Mesothelial cell of epicardium (in vitro differentiated cells): ENCODE data around the gene DEFB108B. TPM values are rescaled to one million over a fixed set of nuclear protein-coding genes. Genes with fewer than 3 reads are reported as not detected.
"Not testable (repeated sequence)": the region's sequence is repeated elsewhere in the genome, so short reads cannot be mapped to it uniquely, and the experiment has no call there.

ENCODE experiments used
- DNase-seq, 2 experiments: peaks; one replicate each; pipeline ENCODE4 v3.0.0; 2021; ENCODE audit warnings: low spot score in 2 of 2; ENCODE audit not compliant: unreplicated experiment in 2 of 2
- H3K27ac Mint-ChIP-seq: 2 replicates; pipeline ENCODE4 v1.8.0; 2021; ENCODE audit warnings: mixed read lengths
- H3K27me3 Mint-ChIP-seq: 2 replicates; pipeline ENCODE4 v1.8.0; 2021; ENCODE audit warnings: low read depth, mixed read lengths
- H3K36me3 Mint-ChIP-seq: 2 replicates; pipeline ENCODE4 v1.8.0; 2021; ENCODE audit warnings: mixed read lengths
- H3K4me1 Mint-ChIP-seq: 2 replicates; pipeline ENCODE4 v1.8.0; 2021; ENCODE audit warnings: mixed read lengths
- H3K4me3 Mint-ChIP-seq: 2 replicates; pipeline ENCODE4 v1.8.0; 2021; ENCODE audit warnings: mild to moderate bottlenecking, moderate library complexity, mixed read lengths
- H3K9me3 Mint-ChIP-seq: 2 replicates; pipeline ENCODE4 v1.8.0; 2021; ENCODE audit warnings: mixed read lengths
- total RNA-seq: library from RNA; stranded (reverse); gene quantifications from 3 replicates; pipeline ENCODE4 v1.2.1, GENCODE V29; 2021
- TF ChIP-seq, protein P1 (sequence below): fragments of 200-600 bp; sonication (generic); IDR thresholded peaks from one replicate; pipeline ENCODE4 v1.5.0; 2021; ENCODE audit warnings: antibody characterized with exemption; ENCODE audit not compliant: unreplicated experiment

DEFB108B gene
- total RNA-seq, 1 donor from 2014 or later = not detected

DNA sequence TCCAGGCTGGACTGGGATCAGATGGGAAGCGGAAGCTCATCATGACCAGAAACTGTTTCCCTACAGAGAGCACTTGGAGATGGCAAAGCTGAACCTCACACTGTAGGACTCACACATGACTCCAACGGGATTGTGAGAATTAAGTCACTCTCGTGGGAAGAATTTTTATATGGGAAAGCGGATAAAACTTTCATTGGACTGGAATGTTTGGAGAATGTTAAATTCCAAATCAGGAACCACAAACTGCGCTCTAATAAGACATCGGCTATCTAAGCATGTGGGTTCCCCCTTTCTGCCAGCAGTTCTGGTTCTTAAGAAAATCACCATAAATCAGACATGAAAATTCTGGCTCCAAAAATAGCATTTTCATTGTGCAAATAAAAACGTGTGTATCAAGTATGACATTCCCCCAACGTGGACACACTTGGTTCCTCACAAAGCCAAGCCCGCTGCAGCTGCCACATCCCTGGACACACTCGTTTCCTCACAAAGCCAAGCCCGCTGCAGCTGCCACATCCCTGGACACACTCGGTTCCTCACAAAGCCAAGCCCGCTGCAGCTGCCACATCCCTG is 33.4 kb upstream of the DEFB108B start:
- H3K4me1 Mint-ChIP-seq, H3K9me3 Mint-ChIP-seq, H3K27me3 Mint-ChIP-seq, H3K4me3 Mint-ChIP-seq, DNase-seq, H3K27ac Mint-ChIP-seq, H3K36me3 Mint-ChIP-seq: not testable (repeated sequence)

DNA sequence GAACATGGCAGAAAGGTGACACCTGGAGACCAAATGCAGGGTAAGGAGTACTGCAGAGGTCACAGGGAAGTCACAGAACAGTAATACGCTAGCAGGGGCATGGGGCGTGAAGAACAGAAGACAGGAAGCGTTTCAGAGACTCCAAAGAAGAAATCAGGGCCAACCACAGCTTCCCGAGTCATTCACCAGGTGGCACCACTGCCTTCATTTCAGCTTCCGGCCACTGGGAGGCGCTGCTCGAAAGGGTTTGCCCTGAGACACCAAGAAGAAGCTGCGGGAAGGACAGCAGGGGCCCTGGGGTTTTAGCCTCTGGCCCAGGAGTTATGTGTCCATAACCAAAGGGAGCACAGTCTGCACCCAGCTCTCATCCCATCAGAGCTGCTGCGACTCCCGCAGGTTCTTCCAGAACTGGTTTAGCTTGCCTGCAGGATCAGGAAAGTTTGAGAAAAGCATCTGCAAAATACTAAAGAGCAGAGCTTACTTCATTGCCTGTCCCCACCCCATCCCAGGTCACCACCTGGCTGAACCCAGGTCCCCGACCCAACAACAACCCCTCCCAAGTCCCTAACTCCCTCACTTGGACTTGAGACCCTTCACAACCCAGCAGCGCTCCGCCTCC is 32.6 kb upstream of the DEFB108B start:
- H3K9me3 Mint-ChIP-seq, H3K36me3 Mint-ChIP-seq, H3K4me1 Mint-ChIP-seq, H3K4me3 Mint-ChIP-seq, H3K27me3 Mint-ChIP-seq, H3K27ac Mint-ChIP-seq: not testable (repeated sequence)
- TF ChIP-seq, protein P1, sequence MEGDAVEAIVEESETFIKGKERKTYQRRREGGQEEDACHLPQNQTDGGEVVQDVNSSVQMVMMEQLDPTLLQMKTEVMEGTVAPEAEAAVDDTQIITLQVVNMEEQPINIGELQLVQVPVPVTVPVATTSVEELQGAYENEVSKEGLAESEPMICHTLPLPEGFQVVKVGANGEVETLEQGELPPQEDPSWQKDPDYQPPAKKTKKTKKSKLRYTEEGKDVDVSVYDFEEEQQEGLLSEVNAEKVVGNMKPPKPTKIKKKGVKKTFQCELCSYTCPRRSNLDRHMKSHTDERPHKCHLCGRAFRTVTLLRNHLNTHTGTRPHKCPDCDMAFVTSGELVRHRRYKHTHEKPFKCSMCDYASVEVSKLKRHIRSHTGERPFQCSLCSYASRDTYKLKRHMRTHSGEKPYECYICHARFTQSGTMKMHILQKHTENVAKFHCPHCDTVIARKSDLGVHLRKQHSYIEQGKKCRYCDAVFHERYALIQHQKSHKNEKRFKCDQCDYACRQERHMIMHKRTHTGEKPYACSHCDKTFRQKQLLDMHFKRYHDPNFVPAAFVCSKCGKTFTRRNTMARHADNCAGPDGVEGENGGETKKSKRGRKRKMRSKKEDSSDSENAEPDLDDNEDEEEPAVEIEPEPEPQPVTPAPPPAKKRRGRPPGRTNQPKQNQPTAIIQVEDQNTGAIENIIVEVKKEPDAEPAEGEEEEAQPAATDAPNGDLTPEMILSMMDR = peak; percentile 32
- peak in 1 of 2 experiments; percentile 75 for DNase-seq

DNA sequence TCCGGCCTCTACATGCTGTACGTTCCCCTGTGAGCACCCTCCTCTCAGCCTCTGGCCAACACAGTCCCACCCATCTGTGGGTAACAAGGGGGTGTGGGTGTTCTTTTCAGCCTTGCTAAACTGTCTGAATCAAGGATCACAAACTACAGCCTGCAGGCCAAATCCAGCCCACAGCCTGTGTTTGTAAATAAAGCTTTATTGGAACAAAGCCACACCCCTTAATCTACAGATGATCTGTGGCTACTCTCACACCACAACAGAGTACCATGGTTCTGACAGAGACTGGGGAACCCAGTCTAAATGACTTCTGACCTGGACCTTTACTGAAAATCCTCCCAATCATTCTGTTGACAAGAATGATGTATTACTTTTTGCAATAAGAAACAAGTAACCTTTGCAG is 32.0 kb upstream of the DEFB108B start:
- H3K4me3 Mint-ChIP-seq = not testable (repeated sequence)

DNA sequence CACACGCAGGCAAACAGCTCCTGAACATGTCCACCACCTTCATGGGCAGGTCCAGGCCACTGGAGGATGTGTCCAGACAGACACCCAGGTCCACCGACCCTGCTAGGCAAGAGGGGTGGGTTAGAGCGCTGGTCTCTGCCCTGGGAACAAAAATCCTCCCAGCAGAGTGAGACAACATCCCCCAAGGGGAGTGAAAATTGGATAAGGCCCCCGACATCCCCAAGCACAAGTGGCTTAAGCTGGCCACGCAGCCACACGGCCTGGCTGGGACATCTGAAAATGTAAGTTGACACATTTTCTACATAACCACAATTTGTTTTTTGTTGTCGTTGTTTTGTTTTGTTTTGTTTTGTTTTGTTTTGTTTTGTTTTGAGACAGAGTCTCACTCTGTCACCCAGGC is 30.1 kb upstream of the DEFB108B start:
- H3K27me3 Mint-ChIP-seq, H3K27ac Mint-ChIP-seq, DNase-seq, H3K4me3 Mint-ChIP-seq, H3K9me3 Mint-ChIP-seq, H3K4me1 Mint-ChIP-seq, H3K36me3 Mint-ChIP-seq: not testable (repeated sequence)

More for the DNA sequence above, 32.0 kb upstream of the DEFB108B start:
- H3K27ac Mint-ChIP-seq, DNase-seq, H3K4me1 Mint-ChIP-seq, H3K9me3 Mint-ChIP-seq, H3K27me3 Mint-ChIP-seq, H3K36me3 Mint-ChIP-seq: not testable (repeated sequence)

DNA sequence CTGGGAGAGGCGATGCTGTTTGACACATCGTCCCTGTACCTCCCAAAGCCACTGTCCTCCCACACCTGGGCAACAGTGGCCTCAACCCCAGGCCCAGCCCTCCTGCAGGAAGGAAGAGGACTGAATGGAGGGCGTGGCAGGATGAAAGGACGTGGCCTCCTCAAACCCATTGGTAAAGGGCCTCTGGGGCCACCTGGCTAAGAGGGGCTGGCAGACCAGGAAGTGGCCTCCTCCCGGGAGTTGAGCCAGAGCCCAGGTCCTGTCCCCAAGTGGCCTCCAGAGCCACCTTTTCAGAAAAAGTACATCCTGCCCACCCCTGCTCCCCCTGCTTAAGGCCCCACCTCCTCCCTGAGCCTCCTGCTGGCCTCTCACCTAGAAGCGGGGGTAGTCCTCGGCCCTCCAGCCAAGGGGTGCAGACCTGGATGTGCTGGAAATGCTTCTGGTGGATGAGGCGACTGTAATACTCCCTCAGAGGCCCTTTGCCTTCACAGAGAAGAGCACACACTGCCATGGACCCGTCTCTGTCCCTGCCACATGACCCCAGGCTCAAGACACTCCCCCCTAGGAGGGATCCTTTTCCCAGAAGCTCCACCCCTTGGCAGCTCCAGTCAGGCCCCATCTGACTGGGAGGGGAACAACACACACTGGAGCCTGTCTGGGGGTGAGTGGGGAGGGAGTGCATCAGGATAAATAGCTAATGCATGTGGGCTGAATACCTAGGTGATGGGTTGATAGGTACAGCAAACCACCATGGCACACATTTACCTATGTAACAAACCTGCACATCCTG is 28.6 kb upstream of the DEFB108B start:
- H3K4me1 Mint-ChIP-seq, H3K9me3 Mint-ChIP-seq, H3K27me3 Mint-ChIP-seq, H3K4me3 Mint-ChIP-seq, DNase-seq, H3K27ac Mint-ChIP-seq, H3K36me3 Mint-ChIP-seq: not testable (repeated sequence)

DNA sequence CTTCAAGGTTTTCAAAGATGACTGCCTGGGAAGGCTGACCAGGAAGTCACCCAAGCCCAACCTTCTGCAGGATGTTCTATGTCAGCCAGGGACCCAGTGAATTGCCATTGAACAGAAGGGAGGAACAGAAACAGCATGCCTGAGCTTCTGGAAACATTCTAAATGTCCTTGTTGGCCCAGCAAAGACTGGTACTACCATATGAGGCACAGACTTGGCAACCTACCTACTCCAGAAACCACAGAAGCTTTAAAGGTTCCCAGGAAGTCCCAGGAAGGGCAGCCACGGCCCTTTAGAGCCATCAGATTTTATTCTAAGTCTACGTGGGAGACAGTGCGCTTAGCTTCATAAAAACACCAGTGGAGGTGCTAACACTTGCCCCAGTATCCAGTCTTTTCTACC is 20.5 kb upstream of the DEFB108B start:
- not testable (repeated sequence) for H3K36me3 Mint-ChIP-seq, H3K4me1 Mint-ChIP-seq, H3K9me3 Mint-ChIP-seq, H3K27ac Mint-ChIP-seq, H3K27me3 Mint-ChIP-seq, DNase-seq
- H3K4me3 Mint-ChIP-seq = peak overlapping the region; percentile 61

DNA sequence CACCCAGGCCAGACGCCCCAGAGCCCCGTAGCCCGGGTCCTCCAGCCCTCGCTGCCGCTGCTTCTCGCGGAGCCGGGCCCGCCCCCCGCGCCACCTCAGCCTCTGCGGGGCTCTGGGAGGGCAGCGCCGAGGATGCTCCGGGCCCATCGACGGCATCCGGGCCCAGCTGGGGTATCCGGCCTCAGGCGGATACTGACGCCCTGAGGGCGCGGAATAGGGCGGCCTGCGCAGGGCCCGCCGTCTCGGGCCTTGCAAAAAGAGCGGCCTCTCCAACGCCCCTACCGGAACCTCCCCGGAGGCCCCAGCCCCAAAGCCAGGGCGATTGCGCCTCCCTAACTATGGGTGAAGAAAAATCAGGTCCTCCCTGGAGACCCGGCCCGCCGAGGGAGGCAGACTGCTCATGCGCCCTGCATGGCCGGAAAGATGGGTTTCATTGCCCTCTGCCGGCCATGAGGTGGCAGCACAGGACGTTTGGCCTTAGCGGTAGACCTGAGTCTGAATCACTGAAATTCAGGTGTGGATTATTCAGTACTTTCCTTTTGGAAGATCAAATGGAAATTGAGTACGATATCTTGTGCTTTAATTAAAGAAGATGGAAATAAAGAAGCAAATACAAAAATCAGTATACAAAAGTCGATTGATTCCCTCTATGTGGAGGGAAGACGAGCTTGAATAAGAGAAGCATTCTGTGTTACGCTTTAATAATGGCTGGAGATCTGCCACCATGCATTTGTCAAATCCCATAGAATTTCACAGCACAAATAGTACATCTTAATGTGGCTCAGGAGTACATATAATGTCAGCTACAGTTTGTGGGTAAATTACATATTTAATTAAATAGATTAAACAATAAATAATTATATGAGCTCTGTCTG is 19.3 kb upstream of the DEFB108B start:
- TF ChIP-seq, protein P1 = peak; percentile 73
- H3K9me3 Mint-ChIP-seq, H3K27me3 Mint-ChIP-seq, H3K27ac Mint-ChIP-seq, H3K4me1 Mint-ChIP-seq, H3K36me3 Mint-ChIP-seq: not testable (repeated sequence)
- peak; percentile 71 to 87 for DNase-seq
- peak overlapping the region; percentile 61 for H3K4me3 Mint-ChIP-seq

DNA sequence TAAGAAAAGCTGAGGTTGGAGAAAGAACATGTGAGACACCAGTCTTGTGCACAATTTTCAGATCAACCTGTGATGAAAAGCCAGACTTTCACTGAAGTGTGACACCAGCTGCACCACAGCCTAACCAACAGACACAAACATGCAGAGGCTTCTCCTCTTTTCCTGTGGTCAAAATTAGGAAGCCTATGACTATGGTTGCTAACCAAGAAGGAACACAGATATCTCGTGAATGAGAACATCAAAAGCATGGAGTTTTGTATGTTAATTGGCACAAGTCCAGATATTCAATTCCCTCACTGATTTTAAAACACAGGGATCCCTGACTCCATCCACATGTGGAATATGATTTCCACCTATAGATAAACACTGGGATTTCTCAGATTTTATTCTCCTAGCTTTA is 11.5 kb upstream of the DEFB108B start:
- H3K27me3 Mint-ChIP-seq, H3K27ac Mint-ChIP-seq, H3K36me3 Mint-ChIP-seq, H3K4me3 Mint-ChIP-seq, H3K9me3 Mint-ChIP-seq, DNase-seq, H3K4me1 Mint-ChIP-seq: not testable (repeated sequence)

DNA sequence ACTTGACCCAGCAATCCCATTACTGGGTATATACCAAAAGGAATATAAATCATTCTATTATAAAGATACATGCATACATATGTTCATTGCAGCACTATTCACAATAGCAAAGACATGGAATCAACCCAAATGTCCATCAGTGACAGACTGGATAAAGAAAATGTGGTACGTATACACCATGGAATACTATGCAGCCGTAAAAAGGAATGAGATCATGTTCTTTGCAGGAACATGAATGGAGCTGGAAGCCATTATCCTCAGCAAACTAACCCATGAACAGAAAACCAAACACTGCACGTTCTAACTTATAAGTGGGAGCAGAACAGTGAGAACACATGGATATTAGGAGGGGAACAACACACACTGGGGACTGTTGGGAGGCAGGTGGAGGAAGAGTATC is 3.8 kb upstream of the DEFB108B start:
- H3K4me3 Mint-ChIP-seq, H3K27me3 Mint-ChIP-seq, H3K36me3 Mint-ChIP-seq, H3K27ac Mint-ChIP-seq, DNase-seq, H3K4me1 Mint-ChIP-seq, H3K9me3 Mint-ChIP-seq: not testable (repeated sequence)

DNA sequence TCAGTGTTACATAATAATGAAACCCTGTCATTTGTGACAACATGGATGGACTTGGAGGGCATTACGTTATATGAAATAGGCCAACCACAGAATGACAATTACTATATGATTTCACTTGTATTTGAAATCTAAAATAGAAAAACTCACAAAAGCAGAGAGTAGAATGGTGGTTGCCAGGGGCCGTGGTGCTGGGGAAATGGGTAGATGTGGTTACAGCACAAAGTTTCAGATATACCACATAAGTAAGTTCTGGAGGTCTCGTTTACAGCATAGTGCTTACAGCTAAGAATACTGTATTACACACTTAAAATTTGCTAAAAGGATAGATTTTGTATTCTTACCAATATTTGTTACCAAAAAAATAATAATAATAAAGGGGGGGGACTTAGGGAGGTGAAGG is 3.3 kb upstream of the DEFB108B start:
- not testable (repeated sequence) for DNase-seq, H3K36me3 Mint-ChIP-seq, H3K27ac Mint-ChIP-seq, H3K4me3 Mint-ChIP-seq, H3K4me1 Mint-ChIP-seq, H3K27me3 Mint-ChIP-seq, H3K9me3 Mint-ChIP-seq

DNA sequence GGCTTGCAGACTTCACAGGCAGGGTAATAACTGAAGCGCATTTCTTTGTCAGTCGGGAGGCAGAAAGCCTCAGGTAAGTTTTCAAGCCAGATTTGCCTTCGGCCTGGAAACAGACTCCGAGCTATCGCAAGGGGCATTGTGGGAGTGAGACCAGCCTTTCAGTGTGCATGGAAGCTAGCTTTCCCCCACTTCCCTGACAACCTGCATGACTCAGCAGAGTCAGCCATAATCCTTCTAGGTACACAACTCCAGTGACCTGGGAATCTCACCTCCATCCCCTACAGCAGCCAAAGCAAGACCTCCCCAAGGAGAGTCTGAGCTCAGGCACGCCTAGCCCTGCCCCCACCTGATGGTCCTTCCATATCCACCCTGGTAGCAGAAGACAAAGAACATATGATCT is 9.7 kb downstream of the DEFB108B start:
- H3K4me3 Mint-ChIP-seq, H3K27ac Mint-ChIP-seq: not testable (repeated sequence)

More for the DNA sequence above, 9.7 kb downstream of the DEFB108B start:
- not testable (repeated sequence) for H3K27me3 Mint-ChIP-seq, H3K4me1 Mint-ChIP-seq, H3K36me3 Mint-ChIP-seq, DNase-seq
- H3K9me3 Mint-ChIP-seq = peaks cover 12% of the 10 kb centered on the region
